PC-3 (cell line): Measurements from ENCODE around the gene PNMA8B. TPM values are rescaled to one million over a fixed set of nuclear protein-coding genes. Genes with fewer than 3 reads are reported as not detected.
"Not testable (repeated sequence)": the region's sequence is repeated elsewhere in the genome, so short reads cannot be mapped to it uniquely, and the experiment has no call there.

Source experiments
- ATAC-seq: fragments of 200-7000 bp; cut with Tn5 transposase; 2 replicates; pipeline ENCODE4 v1.9.1; 2020; ENCODE audit warnings: mild to moderate bottlenecking, moderate library complexity
- BruUV-seq: library from RNA; stranded (reverse); fragments of 400-500 nt; replicated peaks from 2 replicates; lab custom pipeline; 2021; lab: Mats Ljungman, UMichigan
- CTCF ChIA-PET: fragments of 300-600 bp; sonication (Branson Sonifier 250); formaldehyde crosslinking; loops from one replicate; lab custom pipeline; 2022; ENCODE audit warnings: antibody characterized with exemption; lab: Charles Lee
- POLR2A ChIA-PET: fragments of 300-600 bp; sonication (Branson Sonifier 250); formaldehyde crosslinking; loops from one replicate; lab custom pipeline; 2022; ENCODE audit warnings: antibody characterized with exemption; ENCODE audit not compliant: unreplicated experiment; lab: Charles Lee
- DNase-seq: peaks from one replicate; pipeline ENCODE4 v3.0.0-alpha.2; 2015
- H2AFZ ChIP-seq: fragments of 300-600 bp; sonication (generic); 2 replicates; pipeline ENCODE4 v1.6.0; 2016; ENCODE audit warnings: antibody characterized with exemption, low read length
- H3F3A ChIP-seq: fragments of 300-600 bp; sonication (generic); one replicate; pipeline ENCODE4 v1.6.0; 2017; ENCODE audit warnings: antibody characterized with exemption, low read length, control low read depth, mild to moderate bottlenecking; ENCODE audit not compliant: unreplicated experiment
- H3K27ac ChIP-seq: fragments of 300-600 bp; sonication (generic); 2 replicates; pipeline ENCODE4 v1.5.1; 2016; ENCODE audit warnings: mild to moderate bottlenecking, low read length
- H3K27me3 ChIP-seq: fragments of 300-600 bp; sonication (generic); 2 replicates; pipeline ENCODE4 v1.6.1; 2016; ENCODE audit warnings: low read length, mixed read lengths
- H3K36me3 ChIP-seq: fragments of 300-600 bp; sonication (generic); 2 replicates; pipeline ENCODE4 v1.6.1; 2016; ENCODE audit warnings: low read depth, mixed run types, low read length, mixed read lengths
- H3K4me1 ChIP-seq: fragments of 300-600 bp; sonication (generic); 2 replicates; pipeline ENCODE4 v1.5.1; 2016; ENCODE audit warnings: low read length; ENCODE audit not compliant: insufficient read depth
- H3K4me2 ChIP-seq: fragments of 300-600 bp; sonication (generic); 2 replicates; pipeline ENCODE4 v1.6.0; 2016; ENCODE audit warnings: low read length
- H3K4me3 ChIP-seq: fragments of 300-600 bp; sonication (generic); 2 replicates; pipeline ENCODE4 v1.5.1; 2016; ENCODE audit warnings: mild to moderate bottlenecking, low read length, mixed read lengths
- H3K79me2 ChIP-seq: fragments of 300-600 bp; sonication (generic); 2 replicates; pipeline ENCODE4 v1.6.1; 2017; ENCODE audit warnings: low read length, mixed read lengths
- H3K9ac ChIP-seq: fragments of 300-600 bp; sonication (generic); 2 replicates; pipeline ENCODE4 v1.6.0; 2016; ENCODE audit warnings: mild to moderate bottlenecking, low read length
- H3K9me2 ChIP-seq: fragments of 300-600 bp; sonication (generic); replicated peaks from 2 replicates; pipeline ENCODE4 v1.6.1; 2016; ENCODE audit warnings: mixed run types, low read length, mixed read lengths
- H3K9me3 ChIP-seq: fragments of 300-600 bp; sonication (generic); 2 replicates; pipeline ENCODE4 v1.6.1; 2016; ENCODE audit warnings: low read length, mixed read lengths
- H4K20me1 ChIP-seq: fragments of 300-600 bp; sonication (generic); 2 replicates; pipeline ENCODE4 v1.6.1; 2016; ENCODE audit warnings: low read length, mixed read lengths
- CTCF ChIP-seq: fragments of 300-600 bp; sonication (generic); conservative IDR thresholded peaks from 2 replicates; pipeline ENCODE4 v1.5.1; 2017; ENCODE audit warnings: antibody characterized with exemption, low read depth, mild to moderate bottlenecking, low read length
- EZH2 ChIP-seq: fragments of 300-600 bp; sonication (generic); IDR thresholded peaks from one replicate; pipeline ENCODE4 v1.6.1; 2017; ENCODE audit warnings: antibody characterized with exemption, mild to moderate bottlenecking, low read length; ENCODE audit not compliant: unreplicated experiment
- EZH2phosphoT487 ChIP-seq: fragments of 300-600 bp; sonication (generic); IDR thresholded peaks from 2 replicates; pipeline ENCODE4 v1.6.1; 2018; ENCODE audit warnings: mild to moderate bottlenecking, antibody characterized with exemption, low read length, borderline replicate concordance
- intact Hi-C: fragments of 100-400 bp; cut with micrococcal nuclease; formaldehyde crosslinking; loops from 2 replicates; pipeline ENCODE4 v1.9.0; 2023
- total RNA-seq: library from RNA; depleted of rRNA; stranded (reverse); fragments of >200 nt; gene quantifications from 2 replicates; pipeline ENCODE4 v1.2.3, GENCODE V29; 2014

Gene PNMA8B
- total RNA-seq, 1 experiment from 2014 or later: not detected

GRCh38 chr19:46528601-46529590, 33.2 kb upstream of the PNMA8B start:
- no peak overlapping the region for H2AFZ ChIP-seq

DNA sequence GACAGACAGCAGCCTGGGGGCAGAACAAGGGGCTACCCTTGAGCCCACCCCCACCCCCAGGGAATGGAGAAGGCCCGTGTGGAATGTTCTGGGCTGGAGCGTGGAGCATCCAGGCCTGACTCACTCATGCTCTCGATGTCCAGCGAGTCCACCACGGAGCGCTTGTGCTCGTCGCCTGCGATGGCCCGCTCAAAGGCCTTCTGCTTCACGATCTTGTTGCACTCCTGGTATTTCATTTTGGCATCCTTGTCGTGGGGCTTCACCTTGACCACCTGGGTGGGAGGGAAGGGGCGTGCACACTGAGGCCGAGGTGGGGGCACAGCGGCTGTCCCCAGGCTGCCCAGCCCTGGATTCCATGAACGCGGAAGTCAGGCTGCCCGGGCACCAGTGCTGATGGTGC, 31.1 kb upstream of the PNMA8B start:
- H3K27me3 ChIP-seq, H3K9me3 ChIP-seq, CTCF ChIA-PET, DNase-seq, H3K9me2 ChIP-seq, POLR2A ChIA-PET, H3F3A ChIP-seq, H3K4me3 ChIP-seq, intact Hi-C loops, H3K9ac ChIP-seq, H3K4me2 ChIP-seq, BruUV-seq, H2AFZ ChIP-seq, H4K20me1 ChIP-seq, ATAC-seq, H3K27ac ChIP-seq, H3K79me2 ChIP-seq, H3K36me3 ChIP-seq: not testable (repeated sequence)
- H3K4me1 ChIP-seq: peaks cover 11% of the 10 kb centered on the region

More at GRCh38 chr19:46528601-46529590, 33.2 kb upstream of the PNMA8B start:
- Histone ChIP-seq H3F3A (no peaks in the 10 kb centered on the region), H3K9me3 (no peaks in the 10 kb centered on the region), H3K4me1 (peaks cover 11% of the 10 kb centered on the region), H3K9ac (no peak overlapping the region), H3K36me3 (no peaks in the 10 kb centered on the region; the same call in 1 of the 2 replicates), H3K27ac (no peak overlapping the region), H3K9me2 (no peaks in the 10 kb centered on the region), H3K4me3 (no peak overlapping the region), H4K20me1 (no peaks in the 10 kb centered on the region), H3K79me2 (no peaks in the 10 kb centered on the region), H3K4me2 (no peak overlapping the region; the same call in 1 of the 2 replicates), H3K27me3 (no peaks in the 10 kb centered on the region)
- no TSS peak for BruUV-seq
- TF ChIP-seq EZH2 (no peak), CTCF (no peak), EZH2phosphoT487 (no peak)
- no peak for DNase-seq
- intact Hi-C loops: loop anchor here (1.0 kb wide), 2 partner anchors 13 to 39 kb away; no protein-coding TSS in a partner anchor
- ChIA-PET POLR2A (no interaction called here), CTCF (interaction anchor here (1.0 to 1.1 kb wide), 2 partner anchors 13 to 14 kb away, joined by 3 to 11 read pairs; no protein-coding TSS in a partner anchor)
- no peak for ATAC-seq

DNA sequence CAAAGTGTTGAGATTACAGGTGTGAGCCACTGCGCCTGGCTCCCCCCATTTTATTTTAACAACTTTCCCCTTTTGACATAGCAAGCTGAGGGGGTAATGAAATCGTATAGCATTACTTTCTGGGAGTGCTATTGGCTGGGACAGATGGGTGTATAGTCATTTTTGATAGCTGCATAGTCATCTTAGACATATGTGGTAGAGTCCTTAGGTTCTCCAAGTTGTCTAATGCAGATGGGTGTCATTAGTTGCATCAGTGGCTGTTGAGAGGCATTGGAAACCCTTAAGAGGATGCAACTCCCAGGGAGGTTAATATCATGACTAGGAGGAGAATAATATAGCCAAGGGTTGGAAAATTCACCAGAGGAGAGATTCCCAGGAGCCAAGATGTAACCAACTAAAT, 28.6 kb upstream of the PNMA8B start:
- no peak for TF ChIP-seq EZH2
- TF ChIP-seq EZH2phosphoT487: no peak
- no peak for TF ChIP-seq CTCF
- no peak for ATAC-seq
- CTCF ChIA-PET: no interaction called here
- no peaks in the 10 kb centered on the region for H3K4me1 ChIP-seq
- no peaks in the 10 kb centered on the region for H3K79me2 ChIP-seq
- H3K27me3 ChIP-seq: no peaks in the 10 kb centered on the region
- no peak overlapping the region for H2AFZ ChIP-seq
- H3K9me3 ChIP-seq: no peaks in the 10 kb centered on the region
- POLR2A ChIA-PET: no interaction called here
- H3K4me2 ChIP-seq: no peak overlapping the region
- no peak overlapping the region for H3K4me3 ChIP-seq
- H3K9ac ChIP-seq: no peak overlapping the region
- H4K20me1 ChIP-seq: no peaks in the 10 kb centered on the region
- intact Hi-C loops: no loop called here
- H3K27ac ChIP-seq: no peak overlapping the region
- no peaks in the 10 kb centered on the region for H3F3A ChIP-seq
- BruUV-seq: no TSS peak
- no peak for DNase-seq
- H3K9me2 ChIP-seq: no peaks in the 10 kb centered on the region
- no peaks in the 10 kb centered on the region for H3K36me3 ChIP-seq

GRCh38 chr19:46522988-46523387, 27.3 kb upstream of the PNMA8B start:
- H3K79me2 ChIP-seq, H4K20me1 ChIP-seq, H3K36me3 ChIP-seq, H3K27me3 ChIP-seq, H3F3A ChIP-seq, POLR2A ChIA-PET, H3K4me2 ChIP-seq, DNase-seq, H3K9ac ChIP-seq, H3K27ac ChIP-seq, BruUV-seq, H2AFZ ChIP-seq, H3K9me3 ChIP-seq, H3K4me3 ChIP-seq, ATAC-seq, H3K4me1 ChIP-seq, intact Hi-C loops, H3K9me2 ChIP-seq: not testable (repeated sequence)
- CTCF ChIA-PET: interaction anchor here (0.7 kb wide), 1 partner anchor 14 kb away, joined by 3 read pairs; no protein-coding TSS in a partner anchor
